NCI-H1417 treated with DMSO at 0.1 percent for 48 hours (cell line): Measurements from ENCODE around the gene OBSCN.

Experiments
- DNase-seq: peaks from one replicate; lab custom pipeline; 2025; lab: John Stamatoyannopoulos, UW

Gene OBSCN

DNA sequence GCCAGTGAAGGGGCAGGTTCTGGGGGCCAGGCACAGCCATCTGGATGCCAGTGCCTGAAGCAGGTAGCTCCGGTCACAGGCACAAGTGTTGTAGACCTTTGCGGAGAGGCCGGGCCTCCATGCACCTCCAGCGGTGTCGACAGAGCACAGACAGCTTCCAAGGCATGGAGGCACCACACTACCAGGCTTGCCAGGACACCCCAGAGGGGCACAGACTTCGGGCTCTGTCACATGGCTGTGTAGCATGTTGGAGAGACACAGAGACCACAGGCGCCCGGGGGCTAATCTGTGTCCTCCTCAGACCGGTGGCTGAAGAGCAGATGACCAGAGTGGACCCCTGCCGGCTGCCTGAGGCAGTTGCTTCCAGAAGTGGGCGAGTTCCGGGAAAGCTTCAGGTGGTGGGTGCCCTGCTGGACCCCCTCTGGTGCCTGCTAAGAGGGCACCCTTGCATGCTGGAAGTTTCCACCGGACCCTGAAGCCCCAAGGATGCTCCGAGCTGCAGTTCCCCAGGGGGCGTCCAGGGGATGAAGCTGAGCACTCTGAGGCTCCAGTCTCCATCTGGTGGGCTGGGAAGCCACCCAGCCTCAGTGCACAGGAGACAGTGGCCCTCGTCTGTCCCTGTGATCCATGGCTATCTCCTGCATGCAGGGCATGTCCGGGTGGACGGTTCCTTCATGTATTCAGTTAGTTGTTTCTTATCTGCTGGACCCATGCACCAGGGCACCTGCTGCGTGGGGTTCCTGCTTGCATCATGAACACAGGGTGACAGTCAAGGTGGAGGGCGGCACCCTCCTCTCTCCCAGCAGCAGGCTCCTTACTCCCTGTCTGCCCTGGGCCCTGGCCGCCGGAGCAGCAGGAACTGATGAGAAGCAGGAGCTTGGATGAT lies 82.4 kb downstream of the OBSCN start:
- DNase-seq: no peak

DNA sequence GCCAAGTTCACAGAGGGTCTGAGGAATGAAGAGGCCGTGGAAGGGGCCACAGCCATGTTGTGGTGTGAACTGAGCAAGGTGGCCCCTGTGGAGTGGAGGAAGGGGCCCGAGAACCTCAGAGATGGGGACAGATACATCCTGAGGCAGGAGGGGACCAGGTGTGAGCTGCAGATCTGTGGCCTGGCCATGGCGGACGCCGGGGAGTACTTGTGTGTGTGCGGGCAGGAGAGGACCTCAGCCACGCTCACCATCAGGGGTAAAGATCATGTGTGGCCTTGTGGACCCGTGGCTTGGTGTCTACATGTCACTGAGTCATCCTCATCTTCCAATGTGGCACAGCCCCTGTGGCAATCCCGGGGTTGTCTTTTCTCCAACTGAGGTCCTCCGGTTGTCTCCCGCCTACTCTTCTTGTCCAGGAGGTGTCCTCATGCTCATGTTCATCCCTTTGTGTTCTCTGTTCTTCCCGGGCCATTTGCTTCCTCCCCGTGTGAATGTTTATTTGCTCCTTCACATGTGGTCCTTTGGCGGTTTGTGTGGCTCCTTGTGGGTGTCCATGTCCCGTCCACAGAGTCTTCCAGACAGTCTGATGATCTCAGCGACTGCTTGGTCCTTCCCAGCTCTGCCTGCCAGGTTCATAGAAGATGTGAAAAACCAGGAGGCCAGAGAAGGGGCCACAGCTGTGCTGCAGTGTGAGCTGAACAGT lies 84.2 kb downstream of the OBSCN start:
- no peak for DNase-seq

DNA sequence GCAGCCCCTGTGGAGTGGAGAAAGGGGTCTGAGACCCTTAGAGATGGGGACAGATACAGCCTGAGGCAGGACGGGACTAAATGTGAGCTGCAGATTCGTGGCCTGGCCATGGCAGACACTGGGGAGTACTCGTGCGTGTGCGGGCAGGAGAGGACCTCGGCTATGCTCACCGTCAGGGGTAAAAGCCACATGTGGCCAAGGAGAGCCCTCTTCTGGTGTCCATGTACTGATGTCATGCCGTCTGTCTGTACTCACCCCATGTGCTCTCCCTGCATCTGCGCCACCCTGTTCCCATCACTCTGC lies 84.7 kb downstream of the OBSCN start:
- DNase-seq: no peak

DNA sequence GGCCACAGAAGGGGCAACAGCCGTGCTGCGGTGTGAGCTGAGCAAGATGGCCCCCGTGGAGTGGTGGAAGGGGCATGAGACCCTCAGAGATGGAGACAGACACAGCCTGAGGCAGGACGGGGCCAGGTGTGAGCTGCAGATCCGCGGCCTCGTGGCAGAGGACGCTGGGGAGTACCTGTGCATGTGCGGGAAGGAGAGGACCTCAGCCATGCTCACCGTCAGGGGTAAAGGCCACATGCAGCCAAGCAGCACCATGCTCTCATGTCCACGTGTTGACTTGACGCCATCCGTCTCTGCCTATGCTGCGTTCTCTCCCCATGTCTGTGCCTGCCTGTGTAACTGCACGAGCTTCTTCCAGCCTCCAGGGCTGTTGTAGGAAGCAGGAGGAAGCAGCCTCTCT lies 85.5 kb downstream of the OBSCN start:
- DNase-seq: no peak

- DNase-seq: no peak
Measured at GRCh38 chr1:228293816-228294500, 86.1 kb downstream of the OBSCN start.

DNA sequence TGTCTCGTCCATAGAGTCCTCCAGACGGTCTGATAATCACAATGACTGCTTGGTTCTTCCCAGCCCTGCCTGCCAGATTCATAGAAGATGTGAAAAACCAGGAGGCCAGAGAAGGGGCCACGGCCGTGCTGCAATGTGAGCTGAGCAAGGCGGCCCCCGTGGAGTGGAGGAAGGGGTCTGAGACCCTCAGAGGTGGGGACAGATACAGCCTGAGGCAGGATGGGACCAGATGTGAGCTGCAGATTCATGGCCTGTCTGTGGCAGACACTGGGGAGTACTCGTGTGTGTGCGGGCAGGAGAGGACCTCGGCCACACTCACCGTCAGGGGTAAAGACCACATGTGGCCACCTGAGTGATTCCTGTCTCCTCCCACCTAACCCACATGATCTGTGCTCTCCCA lies 86.9 kb downstream of the OBSCN start:
- no peak for DNase-seq

- DNase-seq: no peak
Measured at GRCh38 chr1:228295201-228295600, 87.4 kb downstream of the OBSCN start.

GRCh38 chr1:228295981-228296380 lies 88.1 kb downstream of the OBSCN start:
- DNase-seq: no peak

- DNase-seq: no peak
Measured at GRCh38 chr1:228297242-228297641, 89.4 kb downstream of the OBSCN start.

DNA sequence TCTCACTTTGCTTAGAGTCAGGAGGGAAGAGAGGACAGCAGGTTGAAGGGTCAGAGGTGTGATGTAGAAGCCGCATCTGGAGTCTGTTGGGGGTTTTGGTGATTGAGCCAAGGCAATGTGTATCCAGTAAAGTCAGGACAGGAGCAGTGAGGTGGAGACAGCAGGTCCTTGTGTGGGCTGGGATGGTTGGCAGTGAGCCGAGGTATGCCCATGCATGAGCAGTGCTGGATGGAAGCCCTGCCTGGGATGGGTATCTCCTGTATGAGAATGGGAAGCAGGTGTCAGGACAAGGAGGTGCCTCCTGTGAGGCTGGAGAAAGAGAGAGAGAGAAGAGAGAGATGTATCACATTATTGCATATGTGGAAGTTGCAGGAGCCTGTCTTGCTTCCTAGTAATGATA lies 90.0 kb downstream of the OBSCN start:
- no peak for DNase-seq

DNA sequence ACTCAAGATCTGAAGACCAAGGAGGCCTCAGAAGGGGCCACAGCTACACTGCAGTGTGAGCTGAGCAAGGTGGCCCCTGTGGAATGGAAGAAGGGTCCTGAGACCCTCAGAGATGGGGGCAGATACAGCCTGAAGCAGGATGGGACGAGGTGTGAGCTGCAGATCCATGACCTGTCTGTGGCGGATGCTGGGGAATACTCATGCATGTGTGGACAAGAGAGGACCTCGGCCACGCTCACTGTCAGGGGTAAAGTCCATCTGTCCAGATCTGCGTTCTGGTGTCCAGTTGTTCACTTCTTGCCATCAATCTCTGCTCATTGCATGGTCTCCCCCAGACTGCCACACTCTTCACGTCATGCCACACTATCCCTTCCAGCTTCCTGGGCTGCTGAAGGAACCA lies 90.6 kb downstream of the OBSCN start:
- no peak for DNase-seq

- no peak for DNase-seq
Measured at GRCh38 chr1:228299211-228299610, 91.4 kb downstream of the OBSCN start.

GRCh38 chr1:228299901-228300300 lies 92.1 kb downstream of the OBSCN start:
- DNase-seq: no peak

GRCh38 chr1:228302086-228302485 lies 94.2 kb downstream of the OBSCN start:
- DNase-seq: no peak

GRCh38 chr1:228303596-228303995 lies 95.8 kb downstream of the OBSCN start:
- DNase-seq: no peak

DNA sequence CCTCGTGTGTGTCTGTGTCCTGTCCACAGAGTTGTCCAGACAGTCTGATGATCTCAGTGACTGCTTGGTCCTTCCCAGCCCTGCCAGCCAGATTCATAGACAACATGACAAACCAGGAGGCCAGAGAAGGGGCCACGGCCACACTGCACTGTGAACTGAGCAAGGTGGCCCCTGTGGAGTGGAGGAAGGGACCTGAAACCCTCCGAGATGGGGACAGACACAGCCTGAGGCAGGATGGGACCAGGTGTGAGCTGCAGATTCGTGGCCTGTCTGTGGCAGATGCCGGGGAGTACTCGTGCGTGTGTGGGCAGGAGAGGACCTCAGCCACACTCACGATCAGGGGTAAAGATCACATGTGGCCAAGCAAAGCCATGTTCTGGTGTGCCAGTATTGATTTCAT lies 96.4 kb downstream of the OBSCN start:
- no peak for DNase-seq

- DNase-seq: no peak
Measured at GRCh38 chr1:228304766-228305395, 97.0 kb downstream of the OBSCN start.

DNA sequence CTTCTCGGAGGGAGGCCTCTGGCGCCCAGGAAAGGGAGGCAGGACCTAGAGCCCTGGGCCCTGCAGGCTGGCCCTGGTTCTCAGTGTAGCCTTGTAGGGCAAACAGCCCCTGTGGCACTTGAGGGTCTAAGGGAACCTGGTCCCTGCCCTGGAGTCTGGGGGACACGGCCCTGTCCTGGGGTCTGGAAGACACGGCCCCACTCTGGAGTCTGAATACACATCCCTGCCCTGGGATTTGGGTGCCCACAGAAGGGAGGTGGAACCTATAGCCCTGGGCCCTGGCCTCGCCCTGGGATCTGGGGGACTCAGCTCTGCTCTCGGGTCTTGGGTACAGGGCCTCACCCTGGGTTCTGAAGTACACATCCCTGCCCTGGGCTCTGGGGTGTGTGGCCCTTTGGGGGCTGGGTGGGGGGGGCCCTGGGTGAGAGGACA lies 97.9 kb downstream of the OBSCN start:
- DNase-seq: no peak

- DNase-seq: no peak
Measured at GRCh38 chr1:228306275-228307217, 98.7 kb downstream of the OBSCN start.

DNA sequence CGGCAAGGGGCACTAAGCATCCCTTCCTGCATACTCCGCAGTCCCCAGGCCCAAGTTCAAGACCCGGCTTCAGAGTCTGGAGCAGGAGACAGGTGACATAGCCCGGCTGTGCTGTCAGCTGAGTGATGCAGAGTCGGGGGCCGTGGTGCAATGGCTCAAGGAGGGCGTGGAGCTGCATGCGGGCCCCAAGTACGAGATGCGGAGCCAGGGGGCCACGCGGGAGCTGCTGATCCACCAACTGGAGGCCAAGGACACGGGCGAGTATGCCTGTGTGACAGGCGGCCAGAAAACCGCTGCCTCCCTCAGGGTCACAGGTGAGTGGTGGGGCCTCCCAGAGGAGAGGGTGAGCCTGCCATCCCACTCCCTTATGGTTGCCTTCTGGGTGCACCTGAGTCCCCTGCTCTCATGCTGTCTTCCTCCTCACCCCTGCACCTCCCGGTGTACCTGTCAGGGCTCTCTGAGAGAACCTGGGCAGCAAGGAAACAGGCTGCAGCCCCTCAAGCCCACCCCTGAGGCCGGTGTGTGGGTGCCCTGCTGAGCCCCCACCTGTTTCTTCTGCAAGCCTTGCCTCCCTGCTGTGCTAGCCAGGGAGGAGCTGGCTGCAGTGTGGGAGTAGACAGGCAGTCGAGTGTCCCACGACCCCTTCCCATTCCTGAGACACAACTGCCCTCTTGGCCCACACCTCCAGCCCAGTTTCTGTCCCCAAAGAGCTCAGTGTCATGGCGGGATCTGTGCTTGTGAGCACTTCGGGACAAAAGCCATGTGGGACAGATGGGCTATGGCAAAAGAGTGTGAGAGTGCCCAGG lies 99.6 kb downstream of the OBSCN start:
- DNase-seq: no peak
